RWPE2 (cell line): Measurements from ENCODE around the gene KCNJ4.

ENCODE experiments used
- ATAC-seq: fragments of 200-7000 bp; cut with Tn5 transposase; 3 replicates; pipeline ENCODE4 v1.9.1; 2021; ENCODE audit warnings: low read depth
- DNase-seq: peaks from one replicate; pipeline ENCODE4 v3.0.0-alpha.2; 2020; ENCODE audit warnings: low spot score
- H3K27ac ChIP-seq: fragments of 450-650 bp; 2 replicates; pipeline ENCODE4 v1.5.1; 2017; ENCODE audit warnings: mild to moderate bottlenecking; ENCODE audit not compliant: poor library complexity, severe bottlenecking
- H3K27me3 ChIP-seq: fragments of 250-450 bp; sonication (Bioruptor Pico); 2 replicates; pipeline ENCODE4 v1.5.1; 2021; ENCODE audit warnings: mild to moderate bottlenecking, moderate library complexity; ENCODE audit not compliant: insufficient read depth, poor library complexity, severe bottlenecking
- H3K36me3 ChIP-seq: fragments of 250-450 bp; sonication (Bioruptor Pico); 2 replicates; pipeline ENCODE4 v1.5.1; 2020; ENCODE audit warnings: low read depth, mild to moderate bottlenecking, moderate library complexity
- H3K4me1 ChIP-seq: fragments of 250-450 bp; sonication (Bioruptor Pico); 2 replicates; pipeline ENCODE4 v1.5.1; 2021; ENCODE audit warnings: mild to moderate bottlenecking, moderate library complexity; ENCODE audit not compliant: insufficient read depth, poor library complexity, severe bottlenecking
- H3K4me3 ChIP-seq: fragments of 250-450 bp; sonication (Bioruptor Pico); 2 replicates; pipeline ENCODE4 v1.5.1; 2021; ENCODE audit warnings: mild to moderate bottlenecking, moderate library complexity; ENCODE audit not compliant: severe bottlenecking
- H3K9me3 ChIP-seq: fragments of 250-450 bp; sonication (Bioruptor Pico); 2 replicates; pipeline ENCODE4 v1.5.1; 2021; ENCODE audit warnings: mild to moderate bottlenecking, moderate library complexity; ENCODE audit not compliant: severe bottlenecking
- TF ChIP-seq, protein P1 (sequence below): fragments of 450-650 bp; IDR thresholded peaks from one replicate; pipeline ENCODE4 v1.5.1; 2017; ENCODE audit warnings: mild to moderate bottlenecking, moderate library complexity; ENCODE audit not compliant: poor library complexity, severe bottlenecking

The KCNJ4 gene

DNA sequence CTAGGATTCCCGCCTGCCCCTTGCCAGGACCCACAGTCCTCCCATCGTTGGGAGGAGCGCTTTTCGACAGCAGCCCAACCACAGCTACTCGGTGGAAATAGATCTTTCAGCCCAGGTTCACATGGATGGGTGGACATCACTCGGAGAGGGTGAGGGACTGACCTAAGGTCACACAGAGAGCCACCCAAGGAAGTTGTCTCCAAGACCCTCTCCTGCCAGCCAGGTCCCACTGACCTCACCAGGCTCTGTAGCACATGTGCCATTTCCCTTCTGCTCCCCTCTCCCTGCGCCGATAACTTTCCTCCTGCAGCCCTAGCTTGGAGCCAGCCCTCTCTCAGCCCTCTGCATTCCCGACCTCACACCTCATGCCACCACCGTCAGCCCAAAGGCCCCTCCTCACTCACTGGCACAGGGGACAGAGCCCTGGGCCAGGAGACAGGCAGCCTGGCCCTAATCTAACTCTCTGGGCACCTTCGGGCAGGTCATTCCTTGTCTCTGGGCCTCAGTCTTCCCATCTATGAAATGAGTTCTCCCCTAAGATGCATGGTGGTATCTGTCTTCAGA is 4.7 kb downstream of the KCNJ4 start:
- ATAC-seq = no peak
- H3K36me3 ChIP-seq = no peaks in the 10 kb centered on the region
- no peak overlapping the region for H3K27ac ChIP-seq
- TF ChIP-seq, protein P1, sequence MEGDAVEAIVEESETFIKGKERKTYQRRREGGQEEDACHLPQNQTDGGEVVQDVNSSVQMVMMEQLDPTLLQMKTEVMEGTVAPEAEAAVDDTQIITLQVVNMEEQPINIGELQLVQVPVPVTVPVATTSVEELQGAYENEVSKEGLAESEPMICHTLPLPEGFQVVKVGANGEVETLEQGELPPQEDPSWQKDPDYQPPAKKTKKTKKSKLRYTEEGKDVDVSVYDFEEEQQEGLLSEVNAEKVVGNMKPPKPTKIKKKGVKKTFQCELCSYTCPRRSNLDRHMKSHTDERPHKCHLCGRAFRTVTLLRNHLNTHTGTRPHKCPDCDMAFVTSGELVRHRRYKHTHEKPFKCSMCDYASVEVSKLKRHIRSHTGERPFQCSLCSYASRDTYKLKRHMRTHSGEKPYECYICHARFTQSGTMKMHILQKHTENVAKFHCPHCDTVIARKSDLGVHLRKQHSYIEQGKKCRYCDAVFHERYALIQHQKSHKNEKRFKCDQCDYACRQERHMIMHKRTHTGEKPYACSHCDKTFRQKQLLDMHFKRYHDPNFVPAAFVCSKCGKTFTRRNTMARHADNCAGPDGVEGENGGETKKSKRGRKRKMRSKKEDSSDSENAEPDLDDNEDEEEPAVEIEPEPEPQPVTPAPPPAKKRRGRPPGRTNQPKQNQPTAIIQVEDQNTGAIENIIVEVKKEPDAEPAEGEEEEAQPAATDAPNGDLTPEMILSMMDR = no peak
- no peaks in the 10 kb centered on the region for H3K9me3 ChIP-seq
- no peak overlapping the region for H3K4me3 ChIP-seq
- DNase-seq = no peak
- H3K4me1 ChIP-seq = no peaks in the 10 kb centered on the region
- peaks cover 20% of the 10 kb centered on the region for H3K27me3 ChIP-seq

DNA sequence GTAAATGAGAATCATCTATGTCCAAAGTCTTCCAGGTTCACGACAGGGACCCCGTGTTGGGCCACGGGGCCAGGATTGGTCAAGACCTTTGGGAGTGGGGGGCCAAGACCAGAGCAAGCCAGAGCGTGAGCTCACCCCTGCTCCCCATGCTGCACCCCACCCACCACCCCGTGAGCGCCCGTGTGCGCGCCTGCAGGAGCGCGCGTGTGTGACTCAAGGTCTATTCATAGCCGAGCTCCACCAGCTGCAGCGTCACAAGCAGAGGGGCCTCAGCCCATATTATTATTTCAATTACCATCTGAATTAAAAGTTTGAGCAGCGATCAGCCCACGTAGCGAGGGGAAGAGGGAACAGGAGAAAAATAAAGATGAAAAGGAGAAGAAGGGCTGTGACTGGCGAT is 5.2 kb downstream of the KCNJ4 start:
- Histone ChIP-seq H3K27me3 (peaks cover 20% of the 10 kb centered on the region), H3K4me3 (no peak overlapping the region), H3K9me3 (no peaks in the 10 kb centered on the region), H3K4me1 (no peaks in the 10 kb centered on the region), H3K36me3 (no peaks in the 10 kb centered on the region), H3K27ac (no peak overlapping the region)
- TF ChIP-seq, protein P1 = no peak
- DNase-seq = no peak
- no peak for ATAC-seq

DNA sequence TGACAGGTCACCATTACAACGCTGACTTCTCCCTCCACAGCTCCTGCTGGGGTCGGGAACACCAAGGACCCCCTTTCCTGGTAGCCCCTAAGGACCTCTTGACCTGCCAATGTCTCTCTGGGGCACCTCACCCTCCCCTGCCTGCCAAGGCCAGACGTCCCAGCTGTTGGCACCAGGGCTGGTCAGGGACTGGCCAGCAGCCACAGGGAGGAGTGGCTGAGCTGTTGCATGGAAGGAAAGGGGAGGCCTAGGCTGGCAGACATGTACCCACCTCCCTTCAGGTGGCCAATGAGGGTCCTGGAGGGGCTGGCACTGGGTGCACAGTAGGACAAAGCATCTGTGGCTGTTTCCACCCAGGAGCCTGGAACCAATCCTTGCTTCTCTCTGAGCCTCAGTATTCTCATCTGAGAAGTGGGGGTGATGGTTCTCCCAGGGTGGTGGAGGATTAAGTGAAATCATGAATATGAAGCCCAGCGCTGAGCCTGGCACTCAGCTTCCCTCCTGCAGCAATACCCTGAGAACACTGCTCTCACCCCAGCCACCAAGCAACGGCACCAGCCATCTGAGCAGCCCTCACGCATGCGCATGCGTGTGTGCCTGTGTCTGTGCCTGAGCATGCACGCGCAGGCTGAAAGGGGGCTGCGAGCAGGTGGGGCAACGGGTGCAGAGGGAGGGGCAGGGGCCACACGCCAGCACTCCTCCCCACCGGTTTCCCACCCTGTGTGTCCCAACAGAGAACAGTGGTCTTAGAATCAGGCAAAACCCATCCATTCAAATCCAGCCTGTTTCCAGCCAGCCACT is 5.9 kb downstream of the KCNJ4 start:
- H3K36me3 ChIP-seq = no peaks in the 10 kb centered on the region
- H3K4me3 ChIP-seq = no peak overlapping the region
- no peaks in the 10 kb centered on the region for H3K4me1 ChIP-seq
- DNase-seq (no peak), ATAC-seq (no peak)
- H3K27ac ChIP-seq = no peak overlapping the region
- TF ChIP-seq, protein P1 = no peak
- H3K9me3 ChIP-seq = no peaks in the 10 kb centered on the region
- peaks cover 15% of the 10 kb centered on the region for H3K27me3 ChIP-seq

DNA sequence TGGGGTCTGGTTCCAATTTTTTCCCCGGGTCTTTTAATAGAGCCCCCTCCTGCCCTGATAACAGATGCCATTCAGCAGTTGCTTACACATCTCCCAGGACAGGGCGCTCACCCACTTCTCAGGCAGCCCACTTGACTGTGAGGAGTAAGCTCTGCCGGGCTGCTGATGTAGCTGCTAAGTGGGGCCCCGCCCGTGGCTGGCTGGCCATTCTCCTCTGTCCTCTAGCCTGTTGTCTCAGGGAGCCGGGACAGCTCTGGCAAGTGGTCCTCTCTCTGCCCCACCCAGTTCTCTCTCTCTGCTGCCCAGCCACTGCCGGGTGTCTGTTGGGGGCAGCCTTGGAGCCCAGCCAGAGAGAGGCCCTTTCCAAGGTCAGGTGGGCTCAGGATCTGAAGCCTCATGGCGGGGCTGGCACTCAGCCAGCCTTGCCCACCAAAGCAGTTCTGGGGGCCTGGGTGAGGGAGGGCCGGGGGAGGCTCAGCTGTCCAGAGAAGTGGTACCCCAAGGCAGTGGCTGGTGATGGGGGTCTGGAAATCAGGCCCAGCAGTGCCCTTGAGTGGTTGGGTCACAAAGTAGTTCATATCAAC is 8.9 kb downstream of the KCNJ4 start:
- no peak for ATAC-seq

More for the DNA sequence above, 8.9 kb downstream of the KCNJ4 start:
- no peak overlapping the region for H3K4me3 ChIP-seq
- H3K27me3 ChIP-seq = peaks cover 1% of the 10 kb centered on the region
- DNase-seq = no peak
- no peaks in the 10 kb centered on the region for H3K36me3 ChIP-seq
- H3K4me1 ChIP-seq = no peaks in the 10 kb centered on the region
- no peaks in the 10 kb centered on the region for H3K9me3 ChIP-seq
- TF ChIP-seq, protein P1 = no peak
- H3K27ac ChIP-seq = no peak overlapping the region
